ENCODE data around the gene FOXP1. TPM values are rescaled to one million over a fixed set of nuclear protein-coding genes. Genes with fewer than 3 reads are reported as not detected.

FOXP1 gene
- polyA plus RNA-seq, 1 donor from 2014 or later, result 5.6 TPM

DNA sequence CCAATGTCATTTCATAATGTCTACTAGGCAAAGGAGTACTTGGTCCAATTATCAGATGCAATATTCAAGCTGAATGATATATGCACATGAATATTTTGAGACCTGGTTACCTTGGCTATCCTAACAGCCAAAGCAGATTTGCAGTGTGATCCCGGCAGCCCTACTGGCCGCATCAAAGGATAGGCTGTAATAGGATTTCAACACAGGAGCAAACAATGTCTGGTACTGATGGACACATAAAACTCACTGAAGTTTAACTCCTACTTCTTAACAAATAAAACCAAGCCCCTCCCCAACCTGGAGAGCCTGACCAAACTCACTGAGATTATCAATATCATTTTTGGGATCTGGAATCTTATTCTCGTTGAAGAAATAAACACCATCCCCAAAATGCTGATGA lies 130.2 kb downstream of the FOXP1 start:
- no peaks in the 10 kb centered on the region for H3K27me3 ChIP-seq (ENCODE audit: insufficient read depth, low read depth, low read length)
- H3K9me3 ChIP-seq (ENCODE audit: low read length), result no peaks in the 10 kb centered on the region
- H3K79me2 ChIP-seq (replicated peaks; ENCODE audit: insufficient read depth, low read length), result peaks cover 4% of the 10 kb centered on the region
- H3K9ac ChIP-seq (ENCODE audit: low read length), result no peak overlapping the region
- no peaks in the 10 kb centered on the region for H3K36me3 ChIP-seq (ENCODE audit: insufficient read depth, low read length)
- H3F3A ChIP-seq (ENCODE audit: insufficient read depth, low read length, poor library complexity, severe bottlenecking), result no peaks in the 10 kb centered on the region
- TF ChIP-seq, protein P1, sequence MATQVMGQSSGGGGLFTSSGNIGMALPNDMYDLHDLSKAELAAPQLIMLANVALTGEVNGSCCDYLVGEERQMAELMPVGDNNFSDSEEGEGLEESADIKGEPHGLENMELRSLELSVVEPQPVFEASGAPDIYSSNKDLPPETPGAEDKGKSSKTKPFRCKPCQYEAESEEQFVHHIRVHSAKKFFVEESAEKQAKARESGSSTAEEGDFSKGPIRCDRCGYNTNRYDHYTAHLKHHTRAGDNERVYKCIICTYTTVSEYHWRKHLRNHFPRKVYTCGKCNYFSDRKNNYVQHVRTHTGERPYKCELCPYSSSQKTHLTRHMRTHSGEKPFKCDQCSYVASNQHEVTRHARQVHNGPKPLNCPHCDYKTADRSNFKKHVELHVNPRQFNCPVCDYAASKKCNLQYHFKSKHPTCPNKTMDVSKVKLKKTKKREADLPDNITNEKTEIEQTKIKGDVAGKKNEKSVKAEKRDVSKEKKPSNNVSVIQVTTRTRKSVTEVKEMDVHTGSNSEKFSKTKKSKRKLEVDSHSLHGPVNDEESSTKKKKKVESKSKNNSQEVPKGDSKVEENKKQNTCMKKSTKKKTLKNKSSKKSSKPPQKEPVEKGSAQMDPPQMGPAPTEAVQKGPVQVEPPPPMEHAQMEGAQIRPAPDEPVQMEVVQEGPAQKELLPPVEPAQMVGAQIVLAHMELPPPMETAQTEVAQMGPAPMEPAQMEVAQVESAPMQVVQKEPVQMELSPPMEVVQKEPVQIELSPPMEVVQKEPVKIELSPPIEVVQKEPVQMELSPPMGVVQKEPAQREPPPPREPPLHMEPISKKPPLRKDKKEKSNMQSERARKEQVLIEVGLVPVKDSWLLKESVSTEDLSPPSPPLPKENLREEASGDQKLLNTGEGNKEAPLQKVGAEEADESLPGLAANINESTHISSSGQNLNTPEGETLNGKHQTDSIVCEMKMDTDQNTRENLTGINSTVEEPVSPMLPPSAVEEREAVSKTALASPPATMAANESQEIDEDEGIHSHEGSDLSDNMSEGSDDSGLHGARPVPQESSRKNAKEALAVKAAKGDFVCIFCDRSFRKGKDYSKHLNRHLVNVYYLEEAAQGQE (IDR thresholded peaks at IDR 0.05; ENCODE audit: borderline replicate concordance), result no peak
- TF ChIP-seq EZH2 (IDR thresholded peaks at IDR 0.05; ENCODE audit: borderline replicate concordance, insufficient read depth, low read length, poor library complexity, severe bottlenecking), result no peak
- H4K20me1 ChIP-seq (ENCODE audit: insufficient read depth), result no peaks in the 10 kb centered on the region
- H3K4me3 ChIP-seq (ENCODE audit: low read length), result no peak overlapping the region
- H3K27ac ChIP-seq (ENCODE audit: low read length), result no peak overlapping the region
- no peak overlapping the region for H2AFZ ChIP-seq (ENCODE audit: low read depth, low read length)
- no peak overlapping the region for H3K4me2 ChIP-seq (ENCODE audit: low read length)
- no peaks in the 10 kb centered on the region for H3K9me2 ChIP-seq (ENCODE audit: insufficient read depth, low read length)

DNA sequence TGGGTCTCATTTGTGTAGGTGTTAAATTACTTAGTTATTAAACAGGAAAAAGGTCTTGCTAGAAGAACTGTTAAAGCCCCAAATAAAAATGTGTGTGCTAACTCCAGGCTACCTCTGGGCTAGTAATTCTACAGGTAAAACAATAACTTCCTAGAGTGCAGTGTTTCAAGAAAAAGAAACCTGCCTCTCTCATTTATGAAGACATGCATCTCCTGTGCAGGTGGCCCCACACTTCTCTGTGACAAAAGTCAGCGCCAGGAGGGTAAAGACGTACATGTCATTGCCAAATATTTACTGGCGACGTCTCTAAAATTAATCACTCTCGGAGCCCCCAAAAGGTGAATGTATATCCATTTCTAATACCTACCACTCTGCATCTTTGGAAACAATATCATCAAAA lies 131.7 kb downstream of the FOXP1 start:
- no peak overlapping the region for H3K27ac ChIP-seq (ENCODE audit: low read length)
- no peaks in the 10 kb centered on the region for H3K36me3 ChIP-seq (ENCODE audit: insufficient read depth, low read length)
- no peak overlapping the region for H3K4me2 ChIP-seq (ENCODE audit: low read length)
- H3K9ac ChIP-seq (ENCODE audit: low read length), result no peak overlapping the region
- H3K9me2 ChIP-seq (ENCODE audit: insufficient read depth, low read length), result no peaks in the 10 kb centered on the region
- H2AFZ ChIP-seq (ENCODE audit: low read depth, low read length), result no peak overlapping the region
- H4K20me1 ChIP-seq (ENCODE audit: insufficient read depth), result no peaks in the 10 kb centered on the region
- no peak overlapping the region for H3K4me3 ChIP-seq (ENCODE audit: low read length)
- no peaks in the 10 kb centered on the region for H3F3A ChIP-seq (ENCODE audit: insufficient read depth, low read length, poor library complexity, severe bottlenecking)
- TF ChIP-seq EP300 (conservative IDR thresholded peaks at IDR 0.05; ENCODE audit: poor library complexity, severe bottlenecking) (no peak), RAD21 (conservative IDR thresholded peaks at IDR 0.05) (no peak), TAF1 (IDR thresholded peaks at IDR 0.05; ENCODE audit: low read depth) (no peak), POLR2AphosphoS5 (IDR thresholded peaks at IDR 0.05) (no peak), EZH2 (IDR thresholded peaks at IDR 0.05; ENCODE audit: borderline replicate concordance, insufficient read depth, low read length, poor library complexity, severe bottlenecking) (no peak), SMC3 (conservative IDR thresholded peaks at IDR 0.05; ENCODE audit: poor library complexity) (no peak), MXI1 (conservative IDR thresholded peaks at IDR 0.05; ENCODE audit: poor library complexity, severe bottlenecking) (no peak)
- TF ChIP-seq, protein P2, sequence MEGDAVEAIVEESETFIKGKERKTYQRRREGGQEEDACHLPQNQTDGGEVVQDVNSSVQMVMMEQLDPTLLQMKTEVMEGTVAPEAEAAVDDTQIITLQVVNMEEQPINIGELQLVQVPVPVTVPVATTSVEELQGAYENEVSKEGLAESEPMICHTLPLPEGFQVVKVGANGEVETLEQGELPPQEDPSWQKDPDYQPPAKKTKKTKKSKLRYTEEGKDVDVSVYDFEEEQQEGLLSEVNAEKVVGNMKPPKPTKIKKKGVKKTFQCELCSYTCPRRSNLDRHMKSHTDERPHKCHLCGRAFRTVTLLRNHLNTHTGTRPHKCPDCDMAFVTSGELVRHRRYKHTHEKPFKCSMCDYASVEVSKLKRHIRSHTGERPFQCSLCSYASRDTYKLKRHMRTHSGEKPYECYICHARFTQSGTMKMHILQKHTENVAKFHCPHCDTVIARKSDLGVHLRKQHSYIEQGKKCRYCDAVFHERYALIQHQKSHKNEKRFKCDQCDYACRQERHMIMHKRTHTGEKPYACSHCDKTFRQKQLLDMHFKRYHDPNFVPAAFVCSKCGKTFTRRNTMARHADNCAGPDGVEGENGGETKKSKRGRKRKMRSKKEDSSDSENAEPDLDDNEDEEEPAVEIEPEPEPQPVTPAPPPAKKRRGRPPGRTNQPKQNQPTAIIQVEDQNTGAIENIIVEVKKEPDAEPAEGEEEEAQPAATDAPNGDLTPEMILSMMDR (IDR thresholded peaks at IDR 0.05; ENCODE audit: poor library complexity, severe bottlenecking), result no peak
- TF ChIP-seq, protein P1 (IDR thresholded peaks at IDR 0.05; ENCODE audit: borderline replicate concordance), result no peak
- H3K27me3 ChIP-seq (ENCODE audit: insufficient read depth, low read depth, low read length), result no peaks in the 10 kb centered on the region
- H3K9me3 ChIP-seq (ENCODE audit: low read length), result no peaks in the 10 kb centered on the region
- H3K79me2 ChIP-seq (replicated peaks; ENCODE audit: insufficient read depth, low read length), result peaks cover 4% of the 10 kb centered on the region
